Neural progenitor cell (in vitro differentiated cells): ENCODE results near the gene SIM2. TPM values are rescaled to one million over a fixed set of nuclear protein-coding genes. Genes with fewer than 3 reads are reported as not detected.

ENCODE experiments used
- DNase-seq: peaks from one replicate; pipeline ENCODE4 v3.0.0-alpha.2; 2016; ENCODE audit warnings: low spot score
- H2AFZ ChIP-seq: fragments of 200-600 bp; sonication (generic); replicated peaks from 2 replicates; pipeline ENCODE4 v1.6.1; 2016; ENCODE audit warnings: antibody characterized with exemption
- H3F3A ChIP-seq: fragments of 200-600 bp; sonication (generic); 2 replicates; pipeline ENCODE4 v1.6.1; 2016; ENCODE audit warnings: antibody characterized with exemption, low read depth
- H3K27ac ChIP-seq: fragments of 200-600 bp; sonication (generic); 2 replicates; pipeline ENCODE4 v1.5.1; 2016; ENCODE audit warnings: mild to moderate bottlenecking
- H3K27me3 ChIP-seq: fragments of 200-600 bp; sonication (generic); 2 replicates; pipeline ENCODE4 v1.6.1; 2016; ENCODE audit warnings: mild to moderate bottlenecking, moderate library complexity
- H3K36me3 ChIP-seq: fragments of 200-600 bp; sonication (generic); 2 replicates; pipeline ENCODE4 v1.5.1; 2016
- H3K4me1 ChIP-seq: fragments of 200-600 bp; sonication (generic); 2 replicates; pipeline ENCODE4 v1.6.1; 2016; ENCODE audit warnings: mixed run types
- H3K4me2 ChIP-seq: fragments of 200-600 bp; sonication (generic); 2 replicates; pipeline ENCODE4 v1.6.1; 2016
- H3K4me3 ChIP-seq: fragments of 200-600 bp; sonication (generic); 2 replicates; pipeline ENCODE4 v1.5.1; 2016
- H3K79me2 ChIP-seq: fragments of 200-600 bp; sonication (generic); 2 replicates; pipeline ENCODE4 v1.6.1; 2016; ENCODE audit warnings: low read depth
- H3K9ac ChIP-seq: fragments of 200-600 bp; sonication (generic); 2 replicates; pipeline ENCODE4 v1.6.1; 2016
- H3K9me3 ChIP-seq: fragments of 200-600 bp; sonication (generic); 2 replicates; pipeline ENCODE4 v1.5.1; 2016; ENCODE audit warnings: low read depth
- H4K20me1 ChIP-seq: fragments of 200-600 bp; sonication (generic); 2 replicates; pipeline ENCODE4 v1.6.1; 2016; ENCODE audit warnings: low read depth
- H3K27ac Mint-ChIP-seq: 3 replicates; pipeline ENCODE4 v1.8.0; 2021; ENCODE audit warnings: mixed read lengths
- H3K27me3 Mint-ChIP-seq: 2 replicates; pipeline ENCODE4 v1.8.0; 2022; ENCODE audit warnings: low read depth, mild to moderate bottlenecking, inconsistent platforms, moderate library complexity, mixed read lengths; ENCODE audit not compliant: insufficient read depth
- H3K36me3 Mint-ChIP-seq: 3 replicates; pipeline ENCODE4 v1.8.0; 2021; ENCODE audit warnings: mixed read lengths
- H3K4me1 Mint-ChIP-seq: 3 replicates; pipeline ENCODE4 v1.8.0; 2021; ENCODE audit warnings: mixed read lengths
- H3K4me3 Mint-ChIP-seq: 3 replicates; pipeline ENCODE4 v1.8.0; 2021; ENCODE audit warnings: mild to moderate bottlenecking, moderate library complexity, mixed read lengths
- H3K9me3 Mint-ChIP-seq: 3 replicates; pipeline ENCODE4 v1.8.0; 2020; ENCODE audit warnings: mixed read lengths
- EZH2 ChIP-seq: fragments of 200-600 bp; sonication (generic); IDR thresholded peaks from 2 replicates; pipeline ENCODE4 v1.6.1; 2017; ENCODE audit warnings: antibody characterized with exemption, mild to moderate bottlenecking, moderate library complexity
- EZH2phosphoT487 ChIP-seq: fragments of 200-600 bp; sonication (generic); IDR thresholded peaks from 2 replicates; pipeline ENCODE4 v1.6.1; 2017; ENCODE audit warnings: antibody characterized with exemption
- total RNA-seq: library from RNA; depleted of rRNA; stranded (reverse); fragments of >200 nt; gene quantifications from 2 replicates; pipeline ENCODE4 v1.2.3, GENCODE V29; 2015; ENCODE audit warnings: low replicate concordance
- TF ChIP-seq, protein P1 (sequence below): fragments of 200-600 bp; sonication (generic); IDR thresholded peaks from 2 replicates; pipeline ENCODE4 v1.5.1; 2017; ENCODE audit warnings: antibody characterized with exemption, mild to moderate bottlenecking

The SIM2 gene
- total RNA-seq, 1 donor from 2014 or later: not detected

DNA sequence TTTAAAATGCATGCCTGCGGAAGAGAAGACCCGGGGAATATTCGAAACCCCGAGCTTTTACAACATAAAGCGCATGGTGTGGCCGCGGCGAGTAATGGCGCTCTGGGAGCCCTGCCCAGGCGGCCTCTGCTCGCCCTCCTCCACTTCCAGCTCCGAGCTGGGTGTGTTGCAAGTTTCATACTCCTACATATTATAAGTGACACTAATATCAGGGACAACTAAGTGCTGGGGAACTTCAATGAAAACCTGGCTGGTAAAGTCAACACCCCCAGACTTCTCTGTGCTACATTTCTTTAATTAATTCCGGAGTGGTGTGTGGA, 11.8 kb downstream of the SIM2 start:
- H3F3A ChIP-seq: peaks cover 16% of the 10 kb centered on the region
- H4K20me1 ChIP-seq: peaks cover 46% of the 10 kb centered on the region
- no peaks in the 10 kb centered on the region for H3K9me3 Mint-ChIP-seq
- peaks cover 21% of the 10 kb centered on the region for H3K4me1 Mint-ChIP-seq
- H3K4me2 ChIP-seq: peak overlapping the region; percentile 71
- peak overlapping the region; percentile 38 for H3K4me3 ChIP-seq
- peak overlapping the region; percentile 39 for H3K4me3 Mint-ChIP-seq
- H3K79me2 ChIP-seq: no peaks in the 10 kb centered on the region
- no peak overlapping the region for H3K27ac ChIP-seq
- H2AFZ ChIP-seq: no peak overlapping the region
- peaks cover 69% of the 10 kb centered on the region for H3K27me3 Mint-ChIP-seq
- no peak overlapping the region for H3K27ac Mint-ChIP-seq
- no peaks in the 10 kb centered on the region for H3K9me3 ChIP-seq
- H3K4me1 ChIP-seq: peaks cover 28% of the 10 kb centered on the region
- DNase-seq: peak; percentile 68
- TF ChIP-seq, protein P1, sequence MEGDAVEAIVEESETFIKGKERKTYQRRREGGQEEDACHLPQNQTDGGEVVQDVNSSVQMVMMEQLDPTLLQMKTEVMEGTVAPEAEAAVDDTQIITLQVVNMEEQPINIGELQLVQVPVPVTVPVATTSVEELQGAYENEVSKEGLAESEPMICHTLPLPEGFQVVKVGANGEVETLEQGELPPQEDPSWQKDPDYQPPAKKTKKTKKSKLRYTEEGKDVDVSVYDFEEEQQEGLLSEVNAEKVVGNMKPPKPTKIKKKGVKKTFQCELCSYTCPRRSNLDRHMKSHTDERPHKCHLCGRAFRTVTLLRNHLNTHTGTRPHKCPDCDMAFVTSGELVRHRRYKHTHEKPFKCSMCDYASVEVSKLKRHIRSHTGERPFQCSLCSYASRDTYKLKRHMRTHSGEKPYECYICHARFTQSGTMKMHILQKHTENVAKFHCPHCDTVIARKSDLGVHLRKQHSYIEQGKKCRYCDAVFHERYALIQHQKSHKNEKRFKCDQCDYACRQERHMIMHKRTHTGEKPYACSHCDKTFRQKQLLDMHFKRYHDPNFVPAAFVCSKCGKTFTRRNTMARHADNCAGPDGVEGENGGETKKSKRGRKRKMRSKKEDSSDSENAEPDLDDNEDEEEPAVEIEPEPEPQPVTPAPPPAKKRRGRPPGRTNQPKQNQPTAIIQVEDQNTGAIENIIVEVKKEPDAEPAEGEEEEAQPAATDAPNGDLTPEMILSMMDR: no peak
- TF ChIP-seq EZH2: peak; percentile 88
- peak; percentile 73 for TF ChIP-seq EZH2phosphoT487
- H3K36me3 ChIP-seq: no peaks in the 10 kb centered on the region
- H3K27me3 ChIP-seq: peaks cover 100% of the 10 kb centered on the region
- H3K36me3 Mint-ChIP-seq: no peaks in the 10 kb centered on the region
- H3K9ac ChIP-seq: no peak overlapping the region

- H3K4me1 Mint-ChIP-seq: peaks cover 5% of the 10 kb centered on the region
- H3K27me3 Mint-ChIP-seq: peaks cover 45% of the 10 kb centered on the region
- Histone ChIP-seq H3K36me3 (no peaks in the 10 kb centered on the region), H3K79me2 (no peaks in the 10 kb centered on the region), H3K4me2 (no peak overlapping the region), H3K4me3 (no peak overlapping the region), H2AFZ (no peak overlapping the region), H3K9ac (no peak overlapping the region), H3K9me3 (no peaks in the 10 kb centered on the region), H4K20me1 (peaks cover 18% of the 10 kb centered on the region), H3K27me3 (peaks cover 98% of the 10 kb centered on the region), H3K27ac (no peak overlapping the region), H3K4me1 (peaks cover 8% of the 10 kb centered on the region), H3F3A (peaks cover 9% of the 10 kb centered on the region)
- no peak overlapping the region for H3K4me3 Mint-ChIP-seq
- H3K27ac Mint-ChIP-seq: no peak overlapping the region
- no peaks in the 10 kb centered on the region for H3K36me3 Mint-ChIP-seq
- no peaks in the 10 kb centered on the region for H3K9me3 Mint-ChIP-seq
- TF ChIP-seq EZH2: no peak
- no peak for TF ChIP-seq EZH2phosphoT487
- TF ChIP-seq, protein P1: no peak
- no peak for DNase-seq
Observed at GRCh38 chr21:36713746-36714145, 14.8 kb downstream of the SIM2 start.

DNA sequence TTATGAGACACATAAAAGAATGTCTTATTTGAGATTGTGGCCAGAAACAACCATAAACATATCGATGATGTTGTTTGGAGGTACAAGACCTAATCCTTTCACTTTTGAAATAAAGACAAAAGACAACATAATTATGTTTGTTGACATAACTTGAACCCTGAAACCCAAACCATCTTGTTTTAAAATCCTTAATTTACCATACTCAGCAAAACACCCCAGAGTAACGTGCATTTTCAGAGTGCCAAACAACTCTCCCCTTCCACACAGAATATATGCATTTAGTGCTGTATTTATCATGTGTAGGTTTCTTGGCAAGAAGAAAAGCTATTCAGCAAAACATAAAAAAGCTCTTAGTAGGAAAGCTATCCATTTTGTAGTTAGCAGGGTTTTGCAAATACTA, 17.5 kb downstream of the SIM2 start:
- Histone ChIP-seq H2AFZ (no peak overlapping the region), H3K27me3 (peaks cover 72% of the 10 kb centered on the region), H3K4me2 (no peak overlapping the region), H3K79me2 (no peaks in the 10 kb centered on the region), H3K27ac (no peak overlapping the region), H4K20me1 (no peaks in the 10 kb centered on the region), H3K4me3 (no peak overlapping the region), H3K36me3 (no peaks in the 10 kb centered on the region), H3K9ac (no peak overlapping the region), H3K4me1 (no peaks in the 10 kb centered on the region), H3K9me3 (no peaks in the 10 kb centered on the region), H3F3A (no peaks in the 10 kb centered on the region)
- H3K4me3 Mint-ChIP-seq: no peak overlapping the region
- no peak overlapping the region for H3K27ac Mint-ChIP-seq
- no peaks in the 10 kb centered on the region for H3K9me3 Mint-ChIP-seq
- H3K4me1 Mint-ChIP-seq: peaks cover 2% of the 10 kb centered on the region
- H3K27me3 Mint-ChIP-seq: peaks cover 34% of the 10 kb centered on the region
- no peak for DNase-seq
- TF ChIP-seq EZH2: no peak
- TF ChIP-seq, protein P1: no peak
- TF ChIP-seq EZH2phosphoT487: no peak
- H3K36me3 Mint-ChIP-seq: no peaks in the 10 kb centered on the region
